Suprapubic skin (tissue), 4 donors: ENCODE data around the gene GNA12.
A peak's percentile ranks its signal among the peaks of the same experiment; 100 is the strongest.

Experiments used
- CTCF ChIP-seq, 2 donors: fragments of 200-600 bp in 1 of 2; fragments of 450-650 bp in 1 of 2; sonication (generic) in 1 of 2; IDR thresholded peaks; one replicate each; pipeline ENCODE4 v1.5.1; 2016 to 2019; ENCODE audit warnings: antibody characterized with exemption in 2 of 2, mild to moderate bottlenecking in 1 of 2, moderate library complexity in 1 of 2
- EP300 ChIP-seq: sonication (generic); formaldehyde crosslinking; IDR thresholded peaks from one replicate; pipeline ENCODE4 v1.6.1; 2017; ENCODE audit warnings: antibody characterized with exemption
- POLR2A ChIP-seq, 2 donors: fragments of 450-650 bp; IDR thresholded peaks; one replicate each; pipeline ENCODE4 v1.6.1; 2017; ENCODE audit warnings: antibody characterized with exemption in 2 of 2, mild to moderate bottlenecking in 2 of 2, moderate library complexity in 2 of 2
- POLR2AphosphoS5 ChIP-seq, 3 donors: sonication (generic); formaldehyde crosslinking; IDR thresholded peaks; one replicate each; pipeline ENCODE4 v1.6.1; 2017; ENCODE audit warnings: antibody characterized with exemption in 3 of 3

- peak; percentile 34 to 94 for TF ChIP-seq CTCF (IDR thresholded peaks at IDR 0.05)
- no peak for TF ChIP-seq EP300
- no peak for TF ChIP-seq POLR2A (IDR thresholded peaks at IDR 0.05)
- TF ChIP-seq POLR2AphosphoS5 (IDR thresholded peaks at IDR 0.05), result no peak
These were observed 134.4 kb downstream of the GNA12 start for GRCh38 chr7:2709553-2710285.
